NB4 (cell line): ENCODE measurements around the gene GDF10.

Experiments
- CTCF ChIP-seq: IDR thresholded peaks from one replicate; pipeline ENCODE4 v1.5.1; 2012; ENCODE audit warnings: low read depth, low read length
- MAX ChIP-seq: IDR thresholded peaks from 2 replicates; pipeline ENCODE4 v1.6.1; 2011; ENCODE audit warnings: low read depth, low read length
- MYC ChIP-seq: IDR thresholded peaks from 2 replicates; pipeline ENCODE4 v1.6.1; 2011; ENCODE audit warnings: low read depth, low read length
- POLR2A ChIP-seq: IDR thresholded peaks from 2 replicates; pipeline ENCODE4 v1.6.1; 2011; ENCODE audit warnings: mild to moderate bottlenecking; ENCODE audit not compliant: insufficient read length; ENCODE audit errors: extremely low read depth

GRCh38 chr10:47361293-47361692 is 61.3 kb downstream of the GDF10 start:
- TF ChIP-seq MAX (peak; percentile 67), CTCF (peak; percentile 94), MYC (0 out of 2 replicates have a peak, but pooled peaks have one; percentile 29), POLR2A (no peak)
